Mucosa of rectum (tissue), 2 donors: Measurements from ENCODE around the gene IGIP.
"Not testable (repeated sequence)": the region's sequence is repeated elsewhere in the genome, so short reads cannot be mapped to it uniquely, and the experiment has no call there.

Source experiments
- H3K27ac ChIP-seq, 2 donors: one replicate each; pipeline ENCODE4 v1.7.0; 2013; ENCODE audit warnings: inconsistent platforms in 2 of 2, low read depth in 2 of 2, low read length in 2 of 2
- H3K27me3 ChIP-seq, 2 donors: one replicate each; pipeline ENCODE4 v1.7.0; 2013; ENCODE audit warnings: low read length in 2 of 2; ENCODE audit not compliant: control insufficient read depth in 2 of 2, insufficient read depth in 2 of 2
- H3K36me3 ChIP-seq, 2 donors: one replicate each; pipeline ENCODE4 v1.7.0; 2013; ENCODE audit warnings: low read length in 2 of 2; ENCODE audit not compliant: control insufficient read depth in 2 of 2, insufficient read depth in 2 of 2
- H3K4me1 ChIP-seq, 2 donors: one replicate each; pipeline ENCODE4 v1.7.0; 2013; ENCODE audit warnings: low read length in 2 of 2, mild to moderate bottlenecking in 1 of 2; ENCODE audit not compliant: control insufficient read depth in 2 of 2, insufficient read depth in 2 of 2
- H3K4me3 ChIP-seq, 2 donors: one replicate each; pipeline ENCODE4 v1.7.0; 2013; ENCODE audit warnings: low read length in 2 of 2
- H3K9ac ChIP-seq, 2 donors: one replicate each; pipeline ENCODE4 v1.7.0; 2013; ENCODE audit warnings: low read length in 2 of 2, low read depth in 1 of 2, mild to moderate bottlenecking in 1 of 2
- H3K9me3 ChIP-seq, 2 donors: one replicate each; pipeline ENCODE4 v1.7.0; 2013; ENCODE audit warnings: low read length in 2 of 2; ENCODE audit not compliant: control insufficient read depth in 2 of 2
- donor health status: healthy.
- donor health status: Normal muscosa, but diverticular disease.

IGIP gene

GRCh38 chr5:140150201-140150600, 24.5 kb downstream of the IGIP start:
- H3K9me3 ChIP-seq = no peaks in the 10 kb centered on the region
- no peaks in the 10 kb centered on the region for H3K27me3 ChIP-seq
- no peak overlapping the region for H3K9ac ChIP-seq
- H3K36me3 ChIP-seq = no peaks in the 10 kb centered on the region
- H3K4me1 ChIP-seq = peaks cover 8 to 14% of the 10 kb centered on the region in 2 donors
- no peak overlapping the region for H3K4me3 ChIP-seq
- H3K27ac ChIP-seq = no peak overlapping the region

GRCh38 chr5:140151144-140152021, 25.6 kb downstream of the IGIP start:
- Histone ChIP-seq H3K4me3 (no peak overlapping the region), H3K4me1 (peaks cover 0 to 7% of the 10 kb centered on the region in 2 donors), H3K9me3 (no peaks in the 10 kb centered on the region), H3K9ac (no peak overlapping the region), H3K36me3 (no peaks in the 10 kb centered on the region), H3K27ac (no peak overlapping the region), H3K27me3 (no peaks in the 10 kb centered on the region)

GRCh38 chr5:140152022-140152999, 26.6 kb downstream of the IGIP start:
- no peak overlapping the region for H3K9ac ChIP-seq
- no peak overlapping the region for H3K27ac ChIP-seq
- H3K36me3 ChIP-seq = no peaks in the 10 kb centered on the region
- no peak overlapping the region for H3K4me3 ChIP-seq
- H3K27me3 ChIP-seq = no peaks in the 10 kb centered on the region
- H3K9me3 ChIP-seq = no peaks in the 10 kb centered on the region
- H3K4me1 ChIP-seq = peaks cover 5 to 11% of the 10 kb centered on the region in 2 donors

GRCh38 chr5:140153255-140153654, 27.5 kb downstream of the IGIP start:
- Histone ChIP-seq H3K4me1 (peaks cover 5 to 13% of the 10 kb centered on the region in 2 donors), H3K4me3 (no peak overlapping the region), H3K9me3 (no peaks in the 10 kb centered on the region), H3K27ac (no peak overlapping the region), H3K27me3 (no peaks in the 10 kb centered on the region), H3K36me3 (no peaks in the 10 kb centered on the region), H3K9ac (no peak overlapping the region)

- peaks cover 5 to 13% of the 10 kb centered on the region in 2 donors for H3K4me1 ChIP-seq
- H3K27ac ChIP-seq = no peak overlapping the region
- H3K27me3 ChIP-seq = no peaks in the 10 kb centered on the region
- H3K9me3 ChIP-seq = no peaks in the 10 kb centered on the region
- H3K4me3 ChIP-seq = no peak overlapping the region
- H3K9ac ChIP-seq = no peak overlapping the region
- H3K36me3 ChIP-seq = no peaks in the 10 kb centered on the region
Observed at GRCh38 chr5:140153905-140154304, 28.2 kb downstream of the IGIP start.

- H3K27ac ChIP-seq, H3K27me3 ChIP-seq, H3K9me3 ChIP-seq, H3K4me3 ChIP-seq, H3K9ac ChIP-seq, H3K36me3 ChIP-seq: not testable (repeated sequence)
- H3K4me1 ChIP-seq = peaks cover 5 to 13% of the 10 kb centered on the region in 2 donors
Observed at GRCh38 chr5:140154710-140155381, 29.1 kb downstream of the IGIP start.

GRCh38 chr5:140157032-140157781, 31.5 kb downstream of the IGIP start:
- Histone ChIP-seq H3K4me1 (peaks cover 8 to 13% of the 10 kb centered on the region in 2 donors), H3K27me3 (no peaks in the 10 kb centered on the region), H3K27ac (no peak overlapping the region), H3K36me3 (no peaks in the 10 kb centered on the region), H3K4me3 (peak overlapping the region; percentile 53 to 55), H3K9ac (peak overlapping the region in 1 of 2 donors; percentile 56), H3K9me3 (no peaks in the 10 kb centered on the region)

- H3K4me1 ChIP-seq = peaks cover 9 to 13% of the 10 kb centered on the region in 2 donors
- no peaks in the 10 kb centered on the region for H3K9me3 ChIP-seq
- H3K9ac ChIP-seq = no peak overlapping the region
- no peak overlapping the region for H3K27ac ChIP-seq
- H3K36me3 ChIP-seq = no peaks in the 10 kb centered on the region
- no peak overlapping the region for H3K4me3 ChIP-seq
- H3K27me3 ChIP-seq = no peaks in the 10 kb centered on the region
Observed at GRCh38 chr5:140159014-140159927, 33.5 kb downstream of the IGIP start.
